Measurements from ENCODE around the gene UGT1A5. TPM values are rescaled to one million over a fixed set of nuclear protein-coding genes. Genes with fewer than 3 reads are reported as not detected.

The UGT1A5 gene
- polyA plus RNA-seq, 1 of the 3 experiments (the other 2 are of a cell fraction) = not detected

GRCh38 chr2:233821709-233822100, 109.0 kb downstream of the UGT1A5 start (continued):
- TF ChIP-seq NFIC (IDR thresholded peaks at IDR 0.05; ENCODE audit: borderline replicate concordance) (no peak), SIN3A (IDR thresholded peaks at IDR 0.05; ENCODE audit: borderline replicate concordance, low read depth, low read length) (no peak), MEF2A (IDR thresholded peaks at IDR 0.05; ENCODE audit: borderline replicate concordance, low read depth) (no peak)

DNA sequence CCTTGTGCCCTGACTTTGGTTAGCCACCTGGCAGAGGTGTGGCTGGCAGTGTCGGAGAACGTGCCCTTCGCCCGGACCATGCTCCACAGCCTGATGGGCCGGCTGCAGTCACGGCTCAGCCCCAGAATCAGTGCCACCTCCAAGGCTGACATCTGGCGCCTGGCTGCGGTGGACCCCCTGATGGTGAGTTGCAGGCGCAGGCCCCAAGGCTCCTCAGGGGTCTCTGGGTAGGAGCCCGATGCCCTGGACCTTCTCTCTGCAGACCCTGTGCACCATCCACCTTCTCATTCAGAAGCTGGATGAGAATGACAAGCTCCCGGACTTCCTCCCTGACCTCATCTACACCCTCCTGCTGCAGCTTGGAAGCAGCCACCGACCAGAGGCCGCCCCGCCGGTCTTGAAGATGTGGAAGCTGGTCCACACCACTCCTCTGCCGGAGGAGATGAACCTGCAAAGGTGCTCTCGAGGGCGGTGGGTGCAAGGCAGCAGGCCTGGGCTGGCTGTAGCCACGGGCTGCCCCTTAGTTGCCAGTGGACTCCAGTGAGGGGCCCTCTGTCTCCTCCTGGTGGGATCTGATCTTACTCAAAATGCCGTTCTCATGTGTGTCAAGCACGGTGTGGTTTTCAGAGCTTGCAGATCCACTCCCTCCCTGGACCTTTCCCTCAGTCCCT, 109.5 kb downstream of the UGT1A5 start:
- POLR2A ChIA-PET = no interaction called here
- Histone ChIP-seq H3K9me3 (no peaks in the 10 kb centered on the region), H3K4me1 (ENCODE audit: control insufficient read depth in 1 of 2, insufficient read depth in 2 of 2, low read depth in 1 of 2, low read length in 1 of 2) (no peaks in the 10 kb centered on the region), H3K27me3 (ENCODE audit: insufficient read depth) (no peaks in the 10 kb centered on the region), H4K20me1 (ENCODE audit: insufficient read depth) (no peaks in the 10 kb centered on the region), H3K36me3 (replicated peaks in 1 of 2; ENCODE audit: control insufficient read depth in 1 of 2, insufficient read depth in 2 of 2, low read length in 1 of 2) (no peaks in the 10 kb centered on the region), H3F3A (replicated peaks; ENCODE audit: insufficient read depth) (no peaks in the 10 kb centered on the region), H3K27ac (ENCODE audit: low read depth in 2 of 2, low read length in 1 of 2) (no peak overlapping the region), H3K4me3 (ENCODE audit: low read depth in 2 of 2, low read length in 1 of 2) (no peak overlapping the region), H2AFZ (ENCODE audit: low read depth) (no peak overlapping the region), H3K79me2 (ENCODE audit: insufficient read depth) (no peaks in the 10 kb centered on the region), H3K4me2 (no peak overlapping the region), H3K9ac (no peak overlapping the region), H3K9me2 (no peaks in the 10 kb centered on the region)
- DNase-seq = no peak
- CTCF ChIA-PET = no interaction called here
- WGBS (ENCODE audit: low lambda C conversion rate) = 93% methylated on average over 12 of the region's 21 CpGs
- no peak for TF ChIP-seq PBX3 (IDR thresholded peaks at IDR 0.05)
- no peak for TF ChIP-seq FOSL2 (IDR thresholded peaks at IDR 0.05; ENCODE audit: borderline replicate concordance, low read depth)
- no peak for TF ChIP-seq GABPA (IDR thresholded peaks at IDR 0.05; ENCODE audit: low read depth)
- TF ChIP-seq, protein P1, sequence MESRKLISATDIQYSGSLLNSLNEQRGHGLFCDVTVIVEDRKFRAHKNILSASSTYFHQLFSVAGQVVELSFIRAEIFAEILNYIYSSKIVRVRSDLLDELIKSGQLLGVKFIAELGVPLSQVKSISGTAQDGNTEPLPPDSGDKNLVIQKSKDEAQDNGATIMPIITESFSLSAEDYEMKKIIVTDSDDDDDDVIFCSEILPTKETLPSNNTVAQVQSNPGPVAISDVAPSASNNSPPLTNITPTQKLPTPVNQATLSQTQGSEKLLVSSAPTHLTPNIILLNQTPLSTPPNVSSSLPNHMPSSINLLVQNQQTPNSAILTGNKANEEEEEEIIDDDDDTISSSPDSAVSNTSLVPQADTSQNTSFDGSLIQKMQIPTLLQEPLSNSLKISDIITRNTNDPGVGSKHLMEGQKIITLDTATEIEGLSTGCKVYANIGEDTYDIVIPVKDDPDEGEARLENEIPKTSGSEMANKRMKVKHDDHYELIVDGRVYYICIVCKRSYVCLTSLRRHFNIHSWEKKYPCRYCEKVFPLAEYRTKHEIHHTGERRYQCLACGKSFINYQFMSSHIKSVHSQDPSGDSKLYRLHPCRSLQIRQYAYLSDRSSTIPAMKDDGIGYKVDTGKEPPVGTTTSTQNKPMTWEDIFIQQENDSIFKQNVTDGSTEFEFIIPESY (IDR thresholded peaks at IDR 0.05; ENCODE audit: borderline replicate concordance, low read depth) = no peak
- no peak for TF ChIP-seq MXI1 (IDR thresholded peaks at IDR 0.05; ENCODE audit: low read depth, low read length)
- TF ChIP-seq NRF1 (IDR thresholded peaks at IDR 0.05; ENCODE audit: low read depth, low read length) = no peak
- no peak for TF ChIP-seq EZH2phosphoT487 (IDR thresholded peaks at IDR 0.05; ENCODE audit: borderline replicate concordance, low read depth)
- TF ChIP-seq TAF1 (IDR thresholded peaks at IDR 0.05; ENCODE audit: borderline replicate concordance, low read depth, low read length) = no peak
- TF ChIP-seq, protein P2, sequence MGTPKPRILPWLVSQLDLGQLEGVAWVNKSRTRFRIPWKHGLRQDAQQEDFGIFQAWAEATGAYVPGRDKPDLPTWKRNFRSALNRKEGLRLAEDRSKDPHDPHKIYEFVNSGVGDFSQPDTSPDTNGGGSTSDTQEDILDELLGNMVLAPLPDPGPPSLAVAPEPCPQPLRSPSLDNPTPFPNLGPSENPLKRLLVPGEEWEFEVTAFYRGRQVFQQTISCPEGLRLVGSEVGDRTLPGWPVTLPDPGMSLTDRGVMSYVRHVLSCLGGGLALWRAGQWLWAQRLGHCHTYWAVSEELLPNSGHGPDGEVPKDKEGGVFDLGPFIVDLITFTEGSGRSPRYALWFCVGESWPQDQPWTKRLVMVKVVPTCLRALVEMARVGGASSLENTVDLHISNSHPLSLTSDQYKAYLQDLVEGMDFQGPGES (IDR thresholded peaks at IDR 0.05; ENCODE audit: low read depth, low read length) = no peak
- TF ChIP-seq TEAD4 (IDR thresholded peaks at IDR 0.05; ENCODE audit: borderline replicate concordance, insufficient read depth) = no peak
- no peak for TF ChIP-seq YY1 (IDR thresholded peaks at IDR 0.05; ENCODE audit: low read depth)
- no peak for TF ChIP-seq FOXJ3 (CRISPR knock-in tag; IDR thresholded peaks at IDR 0.05)
- TF ChIP-seq MEF2A (IDR thresholded peaks at IDR 0.05; ENCODE audit: borderline replicate concordance, low read depth) = no peak
- no peak for TF ChIP-seq RAD21 (IDR thresholded peaks at IDR 0.05; ENCODE audit: low read length)
- no peak for TF ChIP-seq RFX5 (IDR thresholded peaks at IDR 0.05; ENCODE audit: low read length)
- TF ChIP-seq REST (IDR thresholded peaks at IDR 0.05; ENCODE audit: low read depth, low read length) = no peak
- TF ChIP-seq POLR2AphosphoS5 (IDR thresholded peaks at IDR 0.05; ENCODE audit: low read depth, low read length) = no peak
